DND-41 (cell line): Measurements from ENCODE around the gene CARMIL3.
A peak's percentile ranks its signal among the peaks of the same experiment; 100 is the strongest.
"Not testable (repeated sequence)": the region's sequence is repeated elsewhere in the genome, so short reads cannot be mapped to it uniquely, and the experiment has no call there.

Experiments
- CTCF ChIP-seq: IDR thresholded peaks from 2 replicates; pipeline ENCODE4 v1.5.1; 2012; ENCODE audit warnings: borderline replicate concordance, low read length, moderate library complexity, mild to moderate bottlenecking; ENCODE audit not compliant: poor library complexity, severe bottlenecking; ENCODE audit errors: extremely low read depth
- EZH2 ChIP-seq: IDR thresholded peaks from 3 replicates; pipeline ENCODE4 v1.6.1; 2012; ENCODE audit warnings: borderline replicate concordance, low read depth, mild to moderate bottlenecking, moderate library complexity, low read length, inconsistent platforms; ENCODE audit not compliant: severe bottlenecking

GRCh38 chr14:24019944-24020343, 31.9 kb upstream of the CARMIL3 start:
- TF ChIP-seq CTCF, result peak; percentile 18
- TF ChIP-seq EZH2, result not testable (repeated sequence)
